ENCODE measurements around the gene ARL15.
A peak's percentile ranks its signal among the peaks of the same experiment; 100 is the strongest.

The ARL15 gene

GRCh38 chr5:54309691-54310432 lies 511 bp downstream of the ARL15 start:
- TF ChIP-seq CTCF (IDR thresholded peaks at IDR 0.05), result no peak
- peak overlapping the region; percentile 59 for H3K27ac ChIP-seq
- H3K79me2 ChIP-seq, result no peaks in the 10 kb centered on the region
- H3K9me3 ChIP-seq (ENCODE audit: control insufficient read depth, low read length), result no peaks in the 10 kb centered on the region
- H3K36me3 ChIP-seq (ENCODE audit: control insufficient read depth, insufficient read depth, low read length), result no peaks in the 10 kb centered on the region
- H3K4me3 ChIP-seq (ENCODE audit: low read depth, low read length), result peak overlapping the region; percentile 87
- peaks cover 5% of the 10 kb centered on the region for H3K4me1 ChIP-seq
- peak overlapping the region; percentile 92 for H2AFZ ChIP-seq
- no peaks in the 10 kb centered on the region for H3K27me3 ChIP-seq (ENCODE audit: control insufficient read depth, insufficient read depth, low read length)
- H3K4me2 ChIP-seq (ENCODE audit: low read length), result peak overlapping the region; percentile 67
- H3K9ac ChIP-seq, result no peak overlapping the region

- H3K27me3 ChIP-seq (ENCODE audit: control insufficient read depth, insufficient read depth, low read length), result no peaks in the 10 kb centered on the region
- peak overlapping the region; percentile 59 for H3K27ac ChIP-seq
- H3K4me1 ChIP-seq, result peaks cover 5% of the 10 kb centered on the region
- no peaks in the 10 kb centered on the region for H3K79me2 ChIP-seq
- no peak overlapping the region for H2AFZ ChIP-seq
- no peak for TF ChIP-seq CTCF (IDR thresholded peaks at IDR 0.05)
- H3K4me3 ChIP-seq (ENCODE audit: low read depth, low read length), result peak overlapping the region; percentile 87
- no peaks in the 10 kb centered on the region for H3K9me3 ChIP-seq (ENCODE audit: control insufficient read depth, low read length)
- H3K9ac ChIP-seq, result no peak overlapping the region
- H3K4me2 ChIP-seq (ENCODE audit: low read length), result peak overlapping the region; percentile 67
- no peaks in the 10 kb centered on the region for H3K36me3 ChIP-seq (ENCODE audit: control insufficient read depth, insufficient read depth, low read length)
These were observed 1.1 kb downstream of the ARL15 start for GRCh38 chr5:54309276-54309675.

- no peak for TF ChIP-seq CTCF (IDR thresholded peaks at IDR 0.05)
These were observed 2.8 kb downstream of the ARL15 start for GRCh38 chr5:54307583-54307982.

GRCh38 chr5:54306893-54307292 lies 3.5 kb downstream of the ARL15 start:
- Histone ChIP-seq H3K4me3 (ENCODE audit: low read depth, low read length) (peak overlapping the region; percentile 9), H3K27me3 (ENCODE audit: control insufficient read depth, insufficient read depth, low read length) (no peaks in the 10 kb centered on the region), H3K36me3 (ENCODE audit: control insufficient read depth, insufficient read depth, low read length) (no peaks in the 10 kb centered on the region), H3K4me2 (ENCODE audit: low read length) (no peak overlapping the region), H2AFZ (no peak overlapping the region), H3K4me1 (peaks cover 5% of the 10 kb centered on the region), H3K9me3 (ENCODE audit: control insufficient read depth, low read length) (no peaks in the 10 kb centered on the region), H3K79me2 (peaks cover 2% of the 10 kb centered on the region), H3K27ac (peak overlapping the region; percentile 11), H3K9ac (no peak overlapping the region)
- TF ChIP-seq CTCF (IDR thresholded peaks at IDR 0.05), result no peak

More at GRCh38 chr5:54307583-54307982, 2.8 kb downstream of the ARL15 start:
- no peaks in the 10 kb centered on the region for H3K36me3 ChIP-seq (ENCODE audit: control insufficient read depth, insufficient read depth, low read length)
- no peaks in the 10 kb centered on the region for H3K27me3 ChIP-seq (ENCODE audit: control insufficient read depth, insufficient read depth, low read length)
- H3K79me2 ChIP-seq, result no peaks in the 10 kb centered on the region
- peaks cover 5% of the 10 kb centered on the region for H3K4me1 ChIP-seq
- peak overlapping the region; percentile 43 for H3K27ac ChIP-seq
- H2AFZ ChIP-seq, result no peak overlapping the region
- no peak overlapping the region for H3K4me2 ChIP-seq (ENCODE audit: low read length)
- H3K4me3 ChIP-seq (ENCODE audit: low read depth, low read length), result peak overlapping the region; percentile 9
- H3K9me3 ChIP-seq (ENCODE audit: control insufficient read depth, low read length), result no peaks in the 10 kb centered on the region
- no peak overlapping the region for H3K9ac ChIP-seq

- peaks cover 2% of the 10 kb centered on the region for H3K79me2 ChIP-seq
- H3K27ac ChIP-seq, result no peak overlapping the region
- no peak overlapping the region for H2AFZ ChIP-seq
- no peak overlapping the region for H3K4me2 ChIP-seq (ENCODE audit: low read length)
- H3K36me3 ChIP-seq (ENCODE audit: control insufficient read depth, insufficient read depth, low read length), result no peaks in the 10 kb centered on the region
- no peaks in the 10 kb centered on the region for H3K9me3 ChIP-seq (ENCODE audit: control insufficient read depth, low read length)
- no peak for TF ChIP-seq CTCF (IDR thresholded peaks at IDR 0.05)
- H3K9ac ChIP-seq, result no peak overlapping the region
- no peak overlapping the region for H3K4me3 ChIP-seq (ENCODE audit: low read depth, low read length)
- H3K27me3 ChIP-seq (ENCODE audit: control insufficient read depth, insufficient read depth, low read length), result no peaks in the 10 kb centered on the region
- peaks cover 5% of the 10 kb centered on the region for H3K4me1 ChIP-seq
These were observed 4.6 kb downstream of the ARL15 start for GRCh38 chr5:54305737-54306136.

Data from parathyroid adenoma (tissue), 2 donors.